ENCODE measurements around the gene MKLN1.
A peak's percentile ranks its signal among the peaks of the same experiment; 100 is the strongest.
"Not testable (repeated sequence)": the region's sequence is repeated elsewhere in the genome, so short reads cannot be mapped to it uniquely, and the experiment has no call there.

The MKLN1 gene

GRCh38 chr7:131327626-131328376 is at the start of gene MKLN1:
Gene MKLN1 (plus strand): TSS chr7:131327876. CDS start chr7:131327900, 24 bp downstream.
- intact Hi-C loops (cut with DNase I), result loop anchor here (5.0 kb wide), 3 partner anchors 94 to 260 kb away; no protein-coding TSS in a partner anchor
- peak; percentile 81 to 98 (median 87) for DNase-seq

GRCh38 chr7:131279044-131279443 is 48.6 kb upstream of the MKLN1 start:
- no peak for DNase-seq
- intact Hi-C loops (cut with DNase I), result no loop called here

GRCh38 chr7:131281266-131282048 is 46.2 kb upstream of the MKLN1 start:
- DNase-seq, result no peak
- intact Hi-C loops (cut with DNase I), result no loop called here

- DNase-seq, result peak in 6 of 10 donors; percentile 13 to 81 (median 40)
- intact Hi-C loops (cut with DNase I), result no loop called here
Measured at GRCh38 chr7:131284702-131285419, 42.8 kb upstream of the MKLN1 start.

- no peak for DNase-seq
- intact Hi-C loops (cut with DNase I), result no loop called here
Measured at GRCh38 chr7:131285556-131285955, 42.1 kb upstream of the MKLN1 start.

- DNase-seq, result no peak
- intact Hi-C loops (cut with DNase I), result no loop called here
Measured at GRCh38 chr7:131288450-131288849, 39.2 kb upstream of the MKLN1 start.

- no peak for DNase-seq
- intact Hi-C loops (cut with DNase I), result no loop called here
Measured at GRCh38 chr7:131289051-131289450, 38.6 kb upstream of the MKLN1 start.

GRCh38 chr7:131292141-131292905 is 35.4 kb upstream of the MKLN1 start:
- intact Hi-C loops (cut with DNase I), result no loop called here
- no peak for DNase-seq

- intact Hi-C loops (cut with DNase I), result no loop called here
- no peak for DNase-seq
Measured at GRCh38 chr7:131293018-131293417, 34.7 kb upstream of the MKLN1 start.

- intact Hi-C loops (cut with DNase I), result no loop called here
- DNase-seq, result no peak
Measured at GRCh38 chr7:131294553-131294952, 33.1 kb upstream of the MKLN1 start.

- intact Hi-C loops (cut with DNase I), result no loop called here
- no peak for DNase-seq
Measured at GRCh38 chr7:131298608-131298992, 29.1 kb upstream of the MKLN1 start.

- intact Hi-C loops (cut with DNase I), result no loop called here
- no peak for DNase-seq
Measured at GRCh38 chr7:131299074-131299473, 28.6 kb upstream of the MKLN1 start.

GRCh38 chr7:131300078-131300477 is 27.6 kb upstream of the MKLN1 start:
- DNase-seq, result no peak
- intact Hi-C loops (cut with DNase I), result no loop called here

GRCh38 chr7:131300572-131301466 is 26.9 kb upstream of the MKLN1 start:
- intact Hi-C loops (cut with DNase I), result no loop called here
- no peak for DNase-seq

- intact Hi-C loops (cut with DNase I), result no loop called here
Measured at GRCh38 chr7:131302446-131302845, 25.2 kb upstream of the MKLN1 start.

GRCh38 chr7:131302876-131303707 is 24.6 kb upstream of the MKLN1 start:
- intact Hi-C loops (cut with DNase I), result no loop called here
- peak in 9 of 10 donors; percentile 25 to 90 (median 46) for DNase-seq

More at GRCh38 chr7:131302446-131302845, 25.2 kb upstream of the MKLN1 start:
- DNase-seq, result no peak

GRCh38 chr7:131305152-131305551 is 22.5 kb upstream of the MKLN1 start:
- intact Hi-C loops (cut with DNase I), result no loop called here
- DNase-seq, result no peak

- DNase-seq; intact Hi-C loops (cut with DNase I): not testable (repeated sequence)
Measured at GRCh38 chr7:131306041-131306440, 21.6 kb upstream of the MKLN1 start.

Data from posterior cingulate gyrus (tissue), 11 donors.